DOHH2 (cell line): ENCODE data around the gene WDFY3.

ENCODE experiments used
- EZH2phosphoT487 ChIP-seq: fragments of 200-600 bp; sonication (generic); IDR thresholded peaks from 2 replicates; pipeline ENCODE4 v1.6.1; 2017; ENCODE audit warnings: borderline replicate concordance, mild to moderate bottlenecking, antibody characterized with exemption, low read length, moderate library complexity, mixed read lengths
- TF ChIP-seq, protein P1 (sequence below): fragments of 200-600 bp; sonication (generic); IDR thresholded peaks from one replicate; pipeline ENCODE4 v1.5.1; 2014; ENCODE audit warnings: antibody characterized with exemption, mild to moderate bottlenecking, low read depth, low read length; ENCODE audit not compliant: poor library complexity, severe bottlenecking

GRCh38 chr4:84878546-84878945 is 87.9 kb downstream of the WDFY3 start:
- TF ChIP-seq, protein P1, sequence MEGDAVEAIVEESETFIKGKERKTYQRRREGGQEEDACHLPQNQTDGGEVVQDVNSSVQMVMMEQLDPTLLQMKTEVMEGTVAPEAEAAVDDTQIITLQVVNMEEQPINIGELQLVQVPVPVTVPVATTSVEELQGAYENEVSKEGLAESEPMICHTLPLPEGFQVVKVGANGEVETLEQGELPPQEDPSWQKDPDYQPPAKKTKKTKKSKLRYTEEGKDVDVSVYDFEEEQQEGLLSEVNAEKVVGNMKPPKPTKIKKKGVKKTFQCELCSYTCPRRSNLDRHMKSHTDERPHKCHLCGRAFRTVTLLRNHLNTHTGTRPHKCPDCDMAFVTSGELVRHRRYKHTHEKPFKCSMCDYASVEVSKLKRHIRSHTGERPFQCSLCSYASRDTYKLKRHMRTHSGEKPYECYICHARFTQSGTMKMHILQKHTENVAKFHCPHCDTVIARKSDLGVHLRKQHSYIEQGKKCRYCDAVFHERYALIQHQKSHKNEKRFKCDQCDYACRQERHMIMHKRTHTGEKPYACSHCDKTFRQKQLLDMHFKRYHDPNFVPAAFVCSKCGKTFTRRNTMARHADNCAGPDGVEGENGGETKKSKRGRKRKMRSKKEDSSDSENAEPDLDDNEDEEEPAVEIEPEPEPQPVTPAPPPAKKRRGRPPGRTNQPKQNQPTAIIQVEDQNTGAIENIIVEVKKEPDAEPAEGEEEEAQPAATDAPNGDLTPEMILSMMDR: no peak
- TF ChIP-seq EZH2phosphoT487: no peak
